ENCODE data around the gene FXYD1. TPM values are rescaled to one million over a fixed set of nuclear protein-coding genes. Genes with fewer than 3 reads are reported as not detected.

FXYD1 gene
- total and polyA plus RNA-seq, 2 experiments from 2014 or later, result 0.43 to 1.2 TPM

DNA sequence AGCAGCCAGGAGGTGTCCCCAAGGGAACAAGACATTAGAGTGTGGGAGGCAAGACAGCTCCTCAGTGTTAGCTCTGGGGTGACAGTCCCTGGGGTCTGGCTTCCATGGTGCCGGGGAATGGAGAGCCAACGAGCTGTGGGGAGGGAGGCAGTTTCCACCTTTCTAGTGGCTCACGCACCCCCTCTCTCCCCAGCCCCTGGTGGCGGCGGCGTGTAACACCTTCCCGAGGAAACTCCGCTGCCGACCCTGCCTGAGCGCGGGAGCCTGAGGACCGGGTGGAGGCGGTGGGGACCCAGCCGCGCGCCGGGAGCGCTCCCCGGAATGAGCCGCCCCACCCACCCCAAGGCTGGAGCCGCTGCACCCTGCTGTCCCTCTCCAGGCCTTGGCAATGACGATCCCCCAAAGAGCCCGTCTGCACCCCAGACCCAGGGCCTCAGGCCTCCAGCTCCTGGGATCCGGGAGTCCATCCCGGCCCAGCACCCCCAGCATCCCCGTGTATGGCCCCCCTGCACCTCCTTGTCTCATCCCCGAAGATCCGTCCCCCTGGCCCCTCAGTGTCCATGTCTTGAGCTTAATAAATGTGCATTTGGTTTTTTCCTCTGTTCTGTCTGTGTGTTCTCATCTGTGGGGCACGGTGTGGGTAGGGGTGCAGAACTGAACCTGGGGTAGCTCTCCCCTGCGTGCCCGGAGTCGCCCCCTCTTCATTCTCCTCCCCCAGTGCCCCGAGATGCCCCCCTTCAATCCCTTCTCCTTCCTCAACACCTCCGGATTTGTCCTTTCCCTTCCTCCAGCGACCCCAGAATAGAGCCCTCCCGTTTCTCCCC, 15.3 kb downstream of the FXYD1 start:
- H3K4me2 ChIP-seq (ENCODE audit: unreplicated experiment), result peak overlapping the region; percentile 87
- H2AFZ ChIP-seq, result peak overlapping the region; percentile 93
- peak; percentile 75 for DNase-seq
- peak overlapping the region; percentile 93 for H3K27ac ChIP-seq
- H3K79me2 ChIP-seq (ENCODE audit: insufficient read depth), result peaks cover 34% of the 10 kb centered on the region
- no peaks in the 10 kb centered on the region for H3K9me2 ChIP-seq (ENCODE audit: insufficient read depth)
- H3K27me3 ChIP-seq (replicated peaks; ENCODE audit: insufficient read depth), result no peaks in the 10 kb centered on the region
- H3K4me3 ChIP-seq, result peak overlapping the region; percentile 100
- peaks cover 7% of the 10 kb centered on the region for H3K4me1 ChIP-seq (ENCODE audit: insufficient read depth)
- no peaks in the 10 kb centered on the region for H3K9me3 ChIP-seq (ENCODE audit: low read depth)
- TF ChIP-seq EZH2phosphoT487 (IDR thresholded peaks at IDR 0.05; ENCODE audit: insufficient read depth, low read depth) (no peak), EZH2 (IDR thresholded peaks at IDR 0.05; ENCODE audit: insufficient read depth, poor library complexity, severe bottlenecking) (no peak)
- 1 to 5% methylated on average over 20 to 25 of the region's 36 CpGs for WGBS, 2 experiments (ENCODE audit: low coverage in 1 of 2, low lambda C conversion rate in 2 of 2, missing lambda C conversion rate in 2 of 2)
- in situ Hi-C loops (cut with MboI), result no loop called here
- 0 out of 2 replicates have a peak, but pooled peaks cover 5% of the 10 kb centered on the region for H4K20me1 ChIP-seq (ENCODE audit: insufficient read depth)
- H3K36me3 ChIP-seq (ENCODE audit: low read depth), result peaks cover 17% of the 10 kb centered on the region
- H3K9ac ChIP-seq, result peak overlapping the region; percentile 100
- no peaks in the 10 kb centered on the region for H3F3A ChIP-seq (ENCODE audit: insufficient read depth)

- Histone ChIP-seq H3K9ac (peak within 1 kb of the TSS; percentile 100), H3K9me3 (ENCODE audit: low read depth) (no peaks in the 10 kb centered on the region), H3K36me3 (ENCODE audit: low read depth) (peaks cover 25% of the 10 kb centered on the region), H3K4me3 (peak within 1 kb of the TSS; percentile 100), H2AFZ (peak within 1 kb of the TSS; percentile 93), H3K9me2 (ENCODE audit: insufficient read depth) (no peaks in the 10 kb centered on the region), H3K27me3 (replicated peaks; ENCODE audit: insufficient read depth) (no peaks in the 10 kb centered on the region), H4K20me1 (ENCODE audit: insufficient read depth) (0 out of 2 replicates have a peak, but pooled peaks cover 5% of the 10 kb centered on the region), H3K79me2 (ENCODE audit: insufficient read depth) (peaks cover 41% of the 10 kb centered on the region), H3K4me2 (ENCODE audit: unreplicated experiment) (peak within 1 kb of the TSS; percentile 87), H3F3A (ENCODE audit: insufficient read depth) (no peaks in the 10 kb centered on the region), H3K4me1 (ENCODE audit: insufficient read depth) (peaks cover 7% of the 10 kb centered on the region), H3K27ac (peak within 1 kb of the TSS; percentile 93)
- TF ChIP-seq EZH2phosphoT487 (IDR thresholded peaks at IDR 0.05; ENCODE audit: insufficient read depth, low read depth), result no peak
- no peak for TF ChIP-seq EZH2 (IDR thresholded peaks at IDR 0.05; ENCODE audit: insufficient read depth, poor library complexity, severe bottlenecking)
- WGBS, 2 experiments (ENCODE audit: low coverage in 1 of 2, low lambda C conversion rate in 2 of 2, missing lambda C conversion rate in 2 of 2), result 1% methylated on average over 24 to 49 of the region's 49 CpGs
- peak; percentile 96 for DNase-seq
- in situ Hi-C loops (cut with MboI), result no loop called here
Measured at GRCh38 chr19:35154525-35155406, 16.1 kb downstream of the FXYD1 start, which contains the start of gene FXYD5. TSS of gene FXYD5 (plus strand) at chr19:35154735. CDS start at chr19:35155551, 816 bp downstream.

GRCh38 chr19:35155441-35155840, 16.8 kb downstream of the FXYD1 start:
- H3K9ac ChIP-seq, result peak overlapping the region; percentile 100
- H3K79me2 ChIP-seq (ENCODE audit: insufficient read depth), result peaks cover 43% of the 10 kb centered on the region
- DNase-seq, result no peak
- no peak for TF ChIP-seq EZH2 (IDR thresholded peaks at IDR 0.05; ENCODE audit: insufficient read depth, poor library complexity, severe bottlenecking)
- no peak for TF ChIP-seq EZH2phosphoT487 (IDR thresholded peaks at IDR 0.05; ENCODE audit: insufficient read depth, low read depth)
- peaks cover 7% of the 10 kb centered on the region for H3K4me1 ChIP-seq (ENCODE audit: insufficient read depth)
- H3K4me3 ChIP-seq, result peak overlapping the region; percentile 100
- 0 out of 2 replicates have a peak, but pooled peaks cover 5% of the 10 kb centered on the region for H4K20me1 ChIP-seq (ENCODE audit: insufficient read depth)
- H3K9me3 ChIP-seq (ENCODE audit: low read depth), result no peaks in the 10 kb centered on the region
- H3K4me2 ChIP-seq (ENCODE audit: unreplicated experiment), result peak overlapping the region; percentile 87
- no peaks in the 10 kb centered on the region for H3F3A ChIP-seq (ENCODE audit: insufficient read depth)
- H2AFZ ChIP-seq, result peak overlapping the region; percentile 93
- in situ Hi-C loops (cut with MboI), result no loop called here
- H3K27ac ChIP-seq, result peak overlapping the region; percentile 93
- 4 to 7% methylated on average over 13 to 16 of the region's 17 CpGs for WGBS, 2 experiments (ENCODE audit: low coverage in 1 of 2, low lambda C conversion rate in 2 of 2, missing lambda C conversion rate in 2 of 2)
- H3K9me2 ChIP-seq (ENCODE audit: insufficient read depth), result no peaks in the 10 kb centered on the region
- peaks cover 29% of the 10 kb centered on the region for H3K36me3 ChIP-seq (ENCODE audit: low read depth)
- H3K27me3 ChIP-seq (replicated peaks; ENCODE audit: insufficient read depth), result no peaks in the 10 kb centered on the region

Data from GM23248 (cell line).